GM12892 (cell line): ENCODE results near the gene FZD8.

ENCODE experiments used
- POLR2A ChIP-seq: IDR thresholded peaks from 2 replicates; pipeline ENCODE4 v1.6.1; 2011; ENCODE audit warnings: low read depth, low read length, control low read depth
- POLR2AphosphoS5 ChIP-seq: IDR thresholded peaks from 2 replicates; pipeline ENCODE4 v1.6.1; 2011; ENCODE audit warnings: low read depth, low read length, control low read depth
- TAF1 ChIP-seq: IDR thresholded peaks from 2 replicates; pipeline ENCODE4 v1.6.1; 2011; ENCODE audit warnings: low read depth, mild to moderate bottlenecking, control low read depth, low read length, borderline replicate concordance

DNA sequence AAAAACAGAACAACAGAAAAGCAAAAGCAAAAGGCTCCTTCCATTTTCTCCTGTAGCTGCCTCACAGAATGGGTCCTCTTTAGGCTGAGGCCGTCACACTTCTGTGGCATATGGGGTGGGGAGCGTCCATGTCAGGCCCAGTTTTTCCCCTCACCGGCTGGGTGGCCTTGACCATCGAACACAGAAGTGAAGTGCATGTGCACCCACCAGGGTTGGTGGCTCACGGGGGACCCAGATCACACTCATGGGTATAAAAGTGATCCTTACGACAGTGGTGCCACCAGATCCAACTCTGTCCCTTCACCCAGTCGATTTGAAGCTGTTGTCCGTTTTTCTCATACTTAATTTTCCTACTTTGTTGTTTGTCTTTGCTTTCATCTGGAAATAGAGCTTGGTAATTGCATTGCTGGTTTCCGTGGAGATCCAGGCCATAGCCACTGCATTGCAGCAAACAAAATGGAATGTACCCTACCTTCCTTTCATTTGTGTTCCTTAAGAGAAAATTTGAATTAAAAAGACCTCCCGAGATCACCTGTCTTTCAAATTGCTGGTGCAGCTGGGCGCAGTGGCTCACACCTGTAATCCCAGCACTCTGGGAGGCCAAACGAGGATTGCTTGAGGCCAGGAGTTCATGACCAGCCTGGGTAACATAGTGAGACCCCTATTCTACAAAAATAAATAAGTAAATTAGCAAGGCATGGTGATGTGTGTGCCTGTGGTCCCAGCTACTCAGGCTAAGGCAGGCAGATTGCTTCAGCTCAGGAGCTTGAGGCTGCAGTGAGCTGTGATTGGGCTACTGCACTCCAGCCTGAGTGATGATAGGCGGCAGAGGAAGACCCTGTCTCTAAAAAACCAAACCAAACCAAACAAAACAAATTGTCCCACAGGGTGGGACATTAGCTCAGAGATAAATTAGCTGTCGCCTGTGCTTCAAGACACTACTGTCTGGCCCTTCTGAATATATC is 47.7 kb downstream of the FZD8 start:
- TF ChIP-seq TAF1 (no peak), POLR2A (no peak), POLR2AphosphoS5 (no peak)
